H1 (cell line): ENCODE results near the gene LDLR. TPM values are rescaled to one million over a fixed set of nuclear protein-coding genes. Genes with fewer than 3 reads are reported as not detected.

Source experiments
- EZH2 ChIP-seq: fragments of 200-600 bp; sonication (generic); IDR thresholded peaks from 2 replicates; pipeline ENCODE4 v1.7.1; 2012; ENCODE audit warnings: low read depth, mild to moderate bottlenecking, moderate library complexity, low read length, inconsistent platforms; ENCODE audit not compliant: severe bottlenecking
- JUN ChIP-seq: IDR thresholded peaks from 2 replicates; pipeline ENCODE4 v1.6.1; 2011; ENCODE audit warnings: low read depth, mild to moderate bottlenecking, improper control_type of control experiment, low read length
- polyA plus RNA-seq, 7 experiments: library from polyadenylated mRNA; depleted of rRNA in 3 of 7; stranded (reverse) in 5 of 7; unstranded in 2 of 7; fragments of >200 nt in 5 of 7; fragments of 200-250 nt in 2 of 7; gene quantifications; 1 replicate in 5 of 7; 2 replicates in 1 of 7; 4 replicates in 1 of 7; pipeline versions ENCODE4 v1.2.1 to v1.2.3, GENCODE V29; 2011 to 2013; ENCODE audit warnings: missing spikeins in 2 of 7, mixed read lengths in 2 of 7
- total RNA-seq: library from RNA; stranded (reverse); fragmentation: NEBNext Ultra II Directional; extraction: Animal tissue kit (Norgen Biotek cat#: 25700); gene quantifications from 2 replicates; pipeline ENCODE4 v1.2.1, GENCODE V29; 2021
- TF ChIP-seq, protein P1 (sequence below): IDR thresholded peaks from 2 replicates; pipeline ENCODE4 v1.6.1; 2011; ENCODE audit warnings: low read length, improper control_type of control experiment

LDLR gene
- total and polyA plus RNA-seq, 2 of the 8 experiments (the other 6 are each of a cell fraction or from before 2014, with no cell fraction given), result 70.1 to 118 TPM

DNA sequence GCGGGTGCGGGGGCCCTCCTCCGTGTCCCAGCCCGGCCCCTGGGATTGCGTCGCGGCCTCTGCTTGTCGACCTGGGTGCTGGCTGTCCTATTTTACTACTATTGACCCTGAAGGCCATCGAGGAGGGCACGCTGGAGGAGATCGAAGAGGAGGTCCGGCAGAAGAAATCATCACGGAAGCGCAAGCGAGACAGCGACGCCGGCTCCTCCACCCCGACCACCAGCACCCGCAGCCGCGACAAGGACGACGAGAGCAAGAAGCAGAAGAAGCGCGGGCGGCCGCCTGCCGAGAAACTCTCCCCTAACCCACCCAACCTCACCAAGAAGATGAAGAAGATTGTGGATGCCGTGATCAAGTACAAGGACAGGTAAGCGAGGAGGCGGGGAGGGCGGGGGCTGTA, 48.1 kb upstream of the LDLR start (continued):
- TF ChIP-seq, protein P1, sequence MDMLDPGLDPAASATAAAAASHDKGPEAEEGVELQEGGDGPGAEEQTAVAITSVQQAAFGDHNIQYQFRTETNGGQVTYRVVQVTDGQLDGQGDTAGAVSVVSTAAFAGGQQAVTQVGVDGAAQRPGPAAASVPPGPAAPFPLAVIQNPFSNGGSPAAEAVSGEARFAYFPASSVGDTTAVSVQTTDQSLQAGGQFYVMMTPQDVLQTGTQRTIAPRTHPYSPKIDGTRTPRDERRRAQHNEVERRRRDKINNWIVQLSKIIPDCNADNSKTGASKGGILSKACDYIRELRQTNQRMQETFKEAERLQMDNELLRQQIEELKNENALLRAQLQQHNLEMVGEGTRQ, result no peak
- no peak for TF ChIP-seq EZH2
- TF ChIP-seq JUN, result no peak
